Nucleus accumbens (tissue), 56 donors: ENCODE measurements around the gene NAPEPLD.
A peak's percentile ranks its signal among the peaks of the same experiment; 100 is the strongest.
"Not testable (repeated sequence)": the region's sequence is repeated elsewhere in the genome, so short reads cannot be mapped to it uniquely, and the experiment has no call there.

Experiments used
- DNase-seq, 56 donors: peaks; one replicate each; lab custom pipeline; 2025; lab: John Stamatoyannopoulos, UW

The NAPEPLD gene

DNA sequence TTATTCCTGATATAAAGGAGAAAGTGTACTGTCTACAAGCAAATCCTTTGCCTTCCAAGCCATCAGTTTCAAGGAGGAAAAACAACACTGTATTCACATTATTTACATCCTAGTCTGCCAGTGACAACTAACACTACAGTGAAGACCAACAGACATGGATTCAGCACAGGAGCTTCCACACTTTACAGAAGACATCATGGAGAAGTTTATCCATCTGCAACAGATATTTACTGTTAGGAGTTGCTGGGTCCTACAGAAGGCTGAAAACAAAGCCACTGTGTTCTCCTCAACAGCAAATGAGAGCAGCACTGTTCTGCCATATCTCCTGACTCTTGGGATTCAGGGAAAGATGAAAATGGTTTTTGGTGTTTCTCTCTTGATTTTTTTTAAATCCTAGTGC is 31.9 kb downstream of the NAPEPLD start:
- DNase-seq, result peak in 18 of 56 donors; percentile 10 to 51 (median 26)

DNA sequence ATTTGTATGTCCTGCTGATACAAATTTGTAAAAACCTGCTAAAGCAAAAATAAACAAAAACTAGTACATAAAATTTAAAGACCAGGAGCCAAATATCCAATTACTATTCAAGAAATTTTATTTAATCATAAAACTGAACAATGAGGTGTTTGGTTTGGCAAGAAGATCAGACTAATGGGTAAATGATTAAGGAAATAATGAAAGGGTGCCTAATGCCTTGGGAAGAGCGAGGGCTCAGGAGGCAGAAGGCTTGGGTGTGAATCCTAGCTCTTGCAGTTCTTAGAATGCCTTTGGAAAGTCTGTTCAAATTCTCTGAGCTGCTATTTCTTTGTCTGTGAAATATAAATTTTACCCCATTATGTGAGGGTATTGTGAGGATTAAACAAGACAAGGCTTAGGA is 32.4 kb downstream of the NAPEPLD start:
- DNase-seq, result no peak

DNA sequence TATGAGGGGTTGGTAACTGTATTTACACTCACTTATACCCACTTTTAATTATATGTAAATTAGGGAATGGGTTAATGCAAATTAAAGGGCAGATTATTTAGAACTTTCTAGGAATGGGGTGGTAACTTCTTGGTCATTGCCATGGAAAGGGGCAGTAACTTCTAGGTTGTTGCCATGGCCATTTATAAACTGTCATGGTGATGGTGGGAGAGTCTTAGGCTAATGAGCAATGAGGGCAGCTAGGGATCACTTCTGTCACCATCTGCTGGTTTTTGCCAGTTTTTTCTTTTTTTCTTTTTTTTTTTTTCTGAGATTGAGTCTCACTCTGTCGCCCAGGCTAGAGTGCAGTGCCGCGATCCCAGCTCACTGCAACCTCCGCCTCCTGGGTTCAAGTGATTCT is 33.1 kb downstream of the NAPEPLD start:
- DNase-seq, result no peak

DNA sequence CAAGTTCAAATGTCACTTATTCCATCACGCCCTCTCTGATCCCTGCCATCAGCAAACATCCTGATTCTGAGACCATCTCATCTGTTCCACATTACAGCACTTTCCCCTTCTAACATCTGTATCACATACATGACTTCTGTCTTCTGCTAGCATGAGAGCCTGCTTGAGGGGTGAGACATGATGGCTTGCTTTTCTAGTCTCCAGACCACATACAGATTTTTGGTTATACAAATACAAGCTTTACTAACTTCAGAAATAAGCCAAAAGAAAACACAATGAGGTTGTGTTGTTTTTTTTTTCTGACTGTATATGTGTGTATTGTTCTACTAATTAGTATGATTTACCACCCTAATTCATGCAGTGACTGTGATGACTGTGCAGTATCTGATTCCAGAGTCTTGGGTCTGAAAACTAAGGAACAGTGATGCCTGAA is 34.3 kb downstream of the NAPEPLD start:
- peak in 6 of 56 donors; percentile 12 to 49 (median 25) for DNase-seq

DNA sequence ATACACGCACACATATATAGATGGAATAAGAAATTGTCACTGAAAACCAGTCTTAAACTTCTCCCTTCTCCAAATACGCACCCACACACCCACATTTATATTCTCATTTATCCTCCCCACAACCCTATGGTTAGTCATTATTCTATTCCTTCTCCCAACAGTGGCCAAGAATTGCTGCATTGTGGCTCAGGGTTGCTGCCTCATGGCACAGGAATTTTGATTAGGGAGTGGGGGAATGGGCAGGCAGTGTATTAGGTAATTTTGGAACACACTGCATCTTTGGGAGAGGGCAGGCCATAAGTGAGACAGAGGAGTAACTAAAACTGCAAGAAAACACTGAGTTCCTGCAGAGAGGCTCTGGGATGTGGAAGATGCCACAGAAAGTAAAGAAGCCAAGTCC is 35.7 kb downstream of the NAPEPLD start:
- DNase-seq, result no peak

DNA sequence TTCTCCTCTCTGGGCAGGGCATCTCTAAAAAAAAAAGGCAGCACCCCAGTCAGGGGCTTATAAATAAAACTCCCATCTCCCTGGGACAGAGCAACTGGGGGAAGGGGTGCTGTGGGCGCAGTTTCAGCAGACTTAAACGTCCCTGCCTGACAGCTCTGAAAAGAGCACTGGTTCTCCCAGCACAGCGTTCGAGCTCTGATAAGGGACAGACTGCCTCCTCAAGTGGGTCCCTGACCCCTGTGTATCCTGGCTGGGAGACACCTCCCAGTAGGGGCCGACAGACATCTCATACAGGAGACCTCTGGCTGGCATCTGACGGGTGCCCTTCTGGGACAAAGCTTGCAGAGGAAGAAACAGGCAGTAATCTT is 42.2 kb downstream of the NAPEPLD start:
- not testable (repeated sequence) for DNase-seq

DNA sequence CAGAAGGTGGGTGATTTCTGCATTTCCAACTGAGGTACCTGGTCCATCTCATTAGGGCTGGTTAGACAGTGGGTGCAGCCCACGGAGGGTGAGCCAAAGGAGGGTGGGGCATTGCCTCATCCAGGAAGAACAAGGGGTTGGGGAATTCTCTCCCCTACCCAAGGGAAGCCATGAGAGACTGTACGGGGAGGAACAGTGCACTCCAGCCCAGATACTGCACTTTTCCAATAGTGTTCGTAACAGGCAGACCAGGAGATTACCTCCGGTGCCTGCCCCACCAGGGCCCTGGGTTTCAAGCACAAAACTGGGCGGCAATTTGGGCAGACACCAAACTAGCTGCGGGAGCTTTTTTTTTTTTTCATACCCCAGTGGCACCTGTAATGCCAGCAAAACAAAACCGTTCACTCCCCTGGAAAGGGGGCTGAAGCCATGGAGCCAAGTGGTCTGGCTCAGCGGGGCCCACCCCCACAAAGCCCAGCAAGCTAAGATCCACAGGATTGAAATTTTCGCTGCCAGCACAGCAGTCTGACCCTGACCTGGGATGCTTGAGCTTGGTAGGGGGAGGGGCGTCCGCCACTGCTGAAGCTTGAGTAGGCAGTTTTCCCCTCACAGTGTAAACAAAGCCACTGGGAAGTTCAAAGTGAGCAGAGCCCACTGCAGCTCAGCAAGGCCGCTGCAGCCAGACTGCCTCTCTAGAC is 42.7 kb downstream of the NAPEPLD start:
- no peak for DNase-seq

DNA sequence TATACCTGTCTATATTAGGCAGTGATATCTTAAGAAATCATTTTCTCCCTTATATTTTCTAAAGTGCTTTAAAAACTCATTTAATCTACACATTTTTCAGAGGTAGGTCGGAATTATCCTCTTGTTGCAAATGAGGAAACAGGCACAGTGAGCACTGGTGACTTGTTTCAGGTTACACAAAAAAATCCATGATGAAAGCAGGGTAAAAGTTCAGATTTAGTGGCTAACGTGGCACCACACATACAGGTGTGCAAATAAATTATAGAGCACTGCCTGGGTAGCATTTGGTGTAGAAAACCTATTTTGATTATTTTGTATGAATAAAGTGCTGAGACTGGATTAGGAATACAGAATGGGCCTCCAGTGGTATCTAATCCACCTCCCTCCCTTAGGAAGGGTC is 47.4 kb downstream of the NAPEPLD start:
- DNase-seq, result no peak

DNA sequence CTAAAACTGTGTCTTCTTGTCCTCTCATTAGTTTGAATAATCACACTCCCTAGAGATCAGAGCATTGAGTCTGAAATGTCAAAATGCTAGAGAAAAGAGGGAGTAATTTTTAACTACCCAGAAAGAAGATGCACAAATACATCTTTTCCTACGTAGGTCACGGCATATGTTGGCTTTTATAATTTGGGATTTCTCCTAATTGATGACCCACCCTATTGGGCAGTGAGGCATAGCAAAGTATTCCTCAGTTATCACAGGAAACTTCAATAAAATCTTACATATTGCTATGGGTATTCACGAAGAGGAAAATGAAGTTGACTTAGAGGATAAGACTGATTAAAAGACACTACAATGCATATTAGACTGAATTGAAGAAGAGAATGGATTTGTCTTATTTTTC is 48.6 kb downstream of the NAPEPLD start:
- DNase-seq, result no peak

DNA sequence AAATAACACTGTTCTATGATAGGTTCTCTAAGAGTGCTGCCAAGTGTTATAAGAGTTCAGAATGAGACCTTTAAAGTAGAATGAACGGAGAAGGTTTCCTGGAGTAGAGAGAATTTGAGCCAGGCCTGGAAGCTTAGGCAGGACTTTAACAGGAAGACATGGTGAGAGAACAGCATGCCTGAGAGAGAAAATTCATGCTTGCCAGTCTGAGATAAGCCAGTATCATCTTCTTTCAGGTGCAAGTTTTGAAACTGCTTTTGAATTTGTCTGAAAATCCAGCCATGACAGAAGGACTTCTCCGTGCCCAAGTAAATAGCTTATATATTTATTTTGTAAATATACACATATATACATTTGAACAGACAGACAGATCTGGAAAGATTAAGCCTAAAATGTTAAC is 51.9 kb downstream of the NAPEPLD start:
- DNase-seq, result no peak

DNA sequence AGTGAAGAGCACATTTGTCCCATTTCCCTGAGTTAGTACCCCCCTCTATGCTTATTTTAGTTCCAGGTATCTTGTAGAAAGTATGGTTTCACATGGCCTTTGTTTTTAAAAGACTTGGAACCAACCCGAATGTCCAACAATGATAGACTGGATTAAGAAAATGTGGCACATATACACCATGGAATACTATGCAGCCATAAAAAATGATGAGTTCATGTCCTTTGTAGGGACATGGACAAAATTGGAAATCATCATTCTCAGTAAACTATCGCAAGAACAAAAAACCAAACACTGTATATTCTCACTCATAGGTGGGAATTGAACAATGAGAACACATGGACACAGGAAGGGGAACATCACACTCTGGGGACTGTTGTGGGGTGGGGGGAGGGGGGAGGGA is 53.3 kb downstream of the NAPEPLD start:
- DNase-seq, result not testable (repeated sequence)

DNA sequence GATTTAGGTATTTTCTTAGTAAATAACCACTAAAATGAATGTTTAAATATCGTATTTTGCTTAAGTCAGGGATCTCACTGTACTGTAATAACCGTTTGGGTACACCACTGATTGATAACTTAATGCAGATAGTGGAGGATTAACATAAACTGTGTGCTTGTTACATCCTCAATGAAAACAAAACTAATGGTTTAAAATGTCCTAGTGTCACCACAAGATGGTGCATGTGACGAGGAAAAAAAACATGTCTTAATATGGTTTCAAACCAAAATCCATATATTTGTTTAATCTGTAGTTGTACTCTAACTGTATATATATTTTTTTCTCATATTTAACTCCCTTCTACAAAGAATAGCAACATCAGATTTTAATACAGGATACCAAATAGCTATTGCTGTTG is 54.8 kb downstream of the NAPEPLD start:
- DNase-seq, result no peak

DNA sequence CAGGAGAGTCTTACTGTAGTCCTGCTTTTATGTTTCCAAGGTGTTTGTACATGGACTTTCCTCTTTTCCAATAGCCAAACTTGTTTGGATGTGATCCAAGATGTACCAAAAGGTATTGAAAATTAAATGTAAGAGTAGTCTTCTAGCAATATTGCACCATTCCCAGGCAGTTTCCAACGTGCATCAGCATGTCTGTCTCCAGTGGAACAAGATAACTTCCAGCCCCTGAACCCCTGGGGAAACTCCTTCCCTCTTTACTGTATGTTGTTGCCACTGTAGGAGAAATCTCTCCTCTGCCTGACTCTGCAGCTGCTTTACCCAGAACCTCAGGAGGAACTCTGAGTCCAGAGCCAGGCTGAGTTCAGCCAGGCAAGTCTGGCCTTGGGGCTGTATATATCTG is 55.5 kb downstream of the NAPEPLD start:
- DNase-seq, result no peak

DNA sequence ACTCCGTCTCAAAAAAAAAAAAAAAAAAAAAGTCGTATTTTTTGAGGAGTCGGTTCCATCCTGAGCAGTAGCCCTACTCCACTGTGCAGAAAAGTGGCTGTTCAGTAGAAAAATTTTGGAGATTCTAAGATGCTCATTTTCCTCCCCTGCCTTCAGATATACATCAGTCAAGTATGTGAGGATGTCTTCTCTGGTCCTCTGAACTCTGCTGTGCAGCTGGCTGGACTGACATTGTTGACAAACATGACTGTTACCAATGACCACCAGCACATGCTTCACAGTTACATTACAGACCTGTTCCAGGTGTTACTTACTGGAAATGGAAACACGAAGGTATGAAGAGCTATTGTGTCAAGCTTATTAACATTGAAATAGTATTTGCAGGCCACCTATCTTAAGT is 56.6 kb downstream of the NAPEPLD start:
- not testable (repeated sequence) for DNase-seq

DNA sequence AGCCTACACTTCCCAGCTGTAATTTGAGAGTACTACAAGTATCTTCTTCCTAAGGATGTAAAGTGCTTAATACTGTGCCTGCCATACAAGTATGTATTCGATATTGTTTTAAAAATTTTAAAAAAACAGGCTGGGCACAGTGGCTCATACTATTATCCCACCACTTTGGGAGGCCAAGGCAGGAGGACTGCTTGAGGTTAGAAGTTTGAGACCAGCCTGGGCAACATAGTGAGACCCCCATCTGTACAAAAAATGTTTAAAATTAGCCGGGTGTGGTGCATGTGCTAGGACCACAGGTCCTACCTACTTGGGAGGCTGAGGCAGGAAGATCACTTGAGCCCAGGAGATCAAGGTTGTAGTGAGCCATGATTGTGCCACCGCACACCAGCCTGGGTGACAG is 65.7 kb downstream of the NAPEPLD start:
- no peak for DNase-seq

DNA sequence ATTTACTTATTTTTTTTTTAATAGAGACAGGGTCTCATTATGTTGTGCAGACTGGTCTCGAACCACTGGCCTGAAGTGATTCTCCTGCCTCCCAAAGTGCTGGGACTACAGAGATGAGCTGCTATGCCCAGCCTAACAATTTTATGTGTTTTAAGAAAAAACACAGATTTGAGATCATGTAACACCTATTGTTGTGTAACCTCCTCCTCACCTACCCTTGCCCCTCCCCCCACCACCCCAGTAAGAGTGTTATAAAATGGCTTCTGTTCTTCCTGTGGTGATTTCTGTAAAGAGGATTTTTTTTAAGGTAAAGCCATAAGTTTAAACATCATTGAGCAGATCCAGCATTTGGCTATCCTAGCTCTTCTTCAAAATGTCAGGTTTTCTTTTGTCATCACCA is 66.4 kb downstream of the NAPEPLD start:
- no peak for DNase-seq

DNA sequence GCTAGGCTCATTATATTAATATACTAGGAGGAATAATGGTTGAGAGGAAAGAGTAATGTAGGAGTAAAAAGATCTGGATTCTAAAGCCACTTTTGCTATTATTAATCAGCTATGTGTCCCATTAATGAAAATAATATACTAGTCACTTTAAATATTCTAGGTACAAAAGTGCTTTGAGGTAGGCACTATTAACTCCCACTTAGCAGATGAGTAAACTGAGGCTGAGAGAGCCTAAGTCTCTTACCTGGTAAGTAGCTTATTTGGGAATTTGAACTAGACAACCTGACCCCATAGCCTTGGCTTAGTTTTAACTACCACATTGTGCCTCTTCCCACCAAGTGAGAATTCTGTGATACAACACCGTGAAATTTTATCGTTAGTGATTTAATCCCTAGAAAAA is 68.0 kb downstream of the NAPEPLD start:
- DNase-seq, result no peak

DNA sequence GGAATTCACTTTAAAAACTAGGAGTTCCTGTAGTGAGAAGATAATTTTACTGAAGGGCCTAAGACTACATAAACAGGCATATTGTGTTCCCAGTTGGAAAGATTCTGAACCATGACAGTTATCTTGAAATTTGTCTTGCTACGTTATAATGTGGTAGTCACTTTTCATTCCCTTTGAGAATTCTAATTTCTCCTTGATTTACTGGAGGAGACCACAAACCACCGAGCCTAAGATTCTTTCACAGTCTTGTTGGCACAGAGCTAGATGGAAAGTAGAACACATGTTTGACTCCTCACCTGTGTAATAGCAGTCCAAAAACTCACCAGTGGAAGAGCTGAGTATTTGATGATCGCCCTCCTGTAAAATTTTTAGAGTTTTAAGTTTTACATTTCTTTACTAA is 69.1 kb downstream of the NAPEPLD start:
- DNase-seq, result no peak

DNA sequence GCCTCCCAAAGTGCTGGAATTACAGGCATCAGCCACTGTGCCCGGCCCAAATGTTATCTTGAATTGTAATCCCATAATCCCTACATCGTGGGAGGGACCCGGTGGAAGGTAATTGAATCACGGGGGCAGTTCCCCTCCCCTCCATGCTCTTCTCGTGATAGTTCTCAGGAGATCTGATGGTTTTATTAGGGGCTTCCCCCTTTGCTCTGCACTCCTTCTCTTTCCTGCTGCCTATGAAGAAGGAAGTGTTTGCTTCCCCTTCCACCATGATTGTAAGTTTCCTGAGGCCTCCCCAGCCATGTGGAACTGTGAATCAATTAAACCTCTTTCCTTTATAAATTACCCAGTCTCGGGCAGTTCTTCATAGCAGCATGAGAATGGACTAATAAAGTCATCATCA is 70.7 kb downstream of the NAPEPLD start:
- DNase-seq, result not testable (repeated sequence)

DNA sequence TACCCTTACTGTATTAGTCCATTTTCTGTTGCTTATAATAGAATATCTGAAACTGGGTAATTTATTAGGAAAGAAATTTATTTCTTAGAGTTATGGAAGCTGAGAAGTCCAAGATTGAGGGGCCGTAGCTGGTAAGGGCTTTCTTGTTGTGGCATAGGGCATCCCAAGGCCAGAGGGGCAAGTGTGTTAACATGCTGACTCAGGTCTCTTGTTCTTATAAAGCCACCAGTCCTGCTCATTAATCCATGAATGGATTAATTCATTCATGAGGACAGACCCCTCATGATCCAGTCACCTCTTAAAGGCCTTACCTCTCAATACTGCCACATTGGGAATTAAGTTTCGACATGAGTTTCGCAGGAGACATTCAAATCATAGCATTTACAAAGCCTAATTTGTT is 71.6 kb downstream of the NAPEPLD start:
- DNase-seq, result no peak

DNA sequence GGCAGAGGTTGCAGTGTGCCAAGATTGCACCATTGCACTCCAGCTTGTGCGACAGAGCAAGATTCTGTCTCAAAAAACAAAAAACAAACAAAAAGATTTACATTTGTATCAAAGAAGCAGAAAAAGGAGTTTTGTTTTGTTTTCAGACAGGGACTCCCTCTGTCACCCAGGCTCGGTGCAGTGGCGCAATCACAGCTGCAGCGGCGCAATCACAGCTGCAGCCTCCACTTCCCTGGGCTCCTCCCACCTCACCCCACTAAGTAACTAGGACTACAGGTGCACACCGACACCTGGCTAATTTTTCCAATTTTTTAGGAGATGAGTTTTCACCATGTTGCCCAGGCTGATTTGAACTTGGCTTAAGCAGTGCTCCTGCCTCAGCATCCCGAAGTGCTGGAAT is 72.1 kb downstream of the NAPEPLD start:
- peak in 8 of 56 donors; percentile 3 to 27 (median 7) for DNase-seq

DNA sequence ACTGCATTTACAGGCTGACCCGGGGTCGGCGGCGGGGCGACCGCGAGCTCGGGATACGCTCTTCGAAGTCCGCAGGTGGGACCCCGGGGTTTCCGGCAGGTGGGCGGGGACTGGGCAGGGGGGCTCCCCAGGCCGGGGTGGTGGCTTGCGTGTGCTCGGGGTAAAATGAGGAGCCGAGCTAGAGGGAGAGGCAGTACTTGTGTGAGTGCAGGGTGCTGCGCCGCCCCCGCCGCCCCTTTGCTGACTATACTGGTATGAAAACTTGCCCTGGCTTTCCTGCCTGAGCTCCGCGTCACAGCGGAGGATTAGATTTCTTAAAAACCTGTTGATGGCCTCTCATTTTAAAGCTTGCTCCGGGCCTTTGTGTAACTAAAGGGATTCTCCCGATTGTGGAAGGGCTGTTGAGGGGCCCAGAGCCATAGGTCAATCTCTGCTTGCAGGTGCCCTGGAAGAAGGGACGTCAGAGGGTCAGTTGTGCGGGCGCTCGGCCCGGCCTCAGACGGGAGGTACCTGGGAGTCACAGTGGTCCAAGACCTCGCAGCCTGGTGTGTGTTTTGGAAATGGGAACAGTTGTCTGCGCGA is 73.5 kb downstream of the NAPEPLD start:
- DNase-seq, result peak in 44 of 56 donors; percentile 5 to 76 (median 54)
